SK-N-SH (cell line): ENCODE results near the gene TIE1. TPM values are rescaled to one million over a fixed set of nuclear protein-coding genes. Genes with fewer than 3 reads are reported as not detected.

Experiments
- CTCF ChIA-PET: fragments of 300-600, 350-600 bp; formaldehyde crosslinking; extraction: SDS; loops from one replicate; lab custom pipeline; 2021; lab: Yijun Ruan, JAX
- POLR2A ChIA-PET: fragments of 350-600 bp; sonication (Branson Sonifier 250); formaldehyde crosslinking; extraction: SDS; loops from one replicate; lab custom pipeline; 2020; ENCODE audit warnings: antibody characterized with exemption, inconsistent platforms; lab: Yijun Ruan, JAX
- DNase-seq: peaks from one replicate; pipeline ENCODE4 v3.0.0; 2012
- H2AFZ ChIP-seq: fragments of 200-600 bp; sonication (generic); 2 replicates; pipeline ENCODE4 v1.8.1; 2016; ENCODE audit warnings: antibody characterized with exemption, mild to moderate bottlenecking, low read depth
- H3F3A ChIP-seq: fragments of 200-600 bp; sonication (generic); replicated peaks from 2 replicates; pipeline ENCODE3; 2016; ENCODE audit warnings: antibody characterized with exemption, mild to moderate bottlenecking; ENCODE audit not compliant: insufficient read depth
- H3K27ac ChIP-seq, 2 experiments: fragments of 200-500 bp in 1 of 2; fragments of 200-600 bp in 1 of 2; sonication (Bioruptor generic) in 1 of 2; sonication (generic), shearing (Covaris generic) in 1 of 2; 2 replicates each; pipeline versions ENCODE4 v1.5.1 to v1.6.1; 2014 to 2016; ENCODE audit warnings: low read depth in 2 of 2, inconsistent platforms in 1 of 2, low read length in 1 of 2, mild to moderate bottlenecking in 1 of 2, mixed read lengths in 1 of 2
- H3K27me3 ChIP-seq: fragments of 200-600 bp; sonication (generic), shearing (Covaris generic); 2 replicates; pipeline ENCODE4 v1.6.1; 2016; ENCODE audit warnings: mixed run types; ENCODE audit not compliant: insufficient read depth
- H3K36me3 ChIP-seq, 2 experiments: fragments of 200-500 bp in 1 of 2; fragments of 200-600 bp in 1 of 2; sonication (Bioruptor generic) in 1 of 2; sonication (generic) in 1 of 2; replicated peaks in 1 of 2; 2 replicates each; pipeline versions ENCODE3 to v1.5.1; 2014 to 2016; ENCODE audit warnings: low read length in 1 of 2, mild to moderate bottlenecking in 1 of 2; ENCODE audit not compliant: insufficient read depth in 2 of 2, control insufficient read depth in 1 of 2
- H3K4me1 ChIP-seq, 2 experiments: fragments of 200-500 bp in 1 of 2; fragments of 200-600 bp in 1 of 2; sonication (Bioruptor generic) in 1 of 2; sonication (generic), shearing (Covaris generic) in 1 of 2; 2 replicates each; pipeline versions ENCODE4 v1.5.1 to v1.6.1; 2014 to 2016; ENCODE audit warnings: low read depth in 1 of 2, low read length in 1 of 2, mixed run types in 1 of 2; ENCODE audit not compliant: insufficient read depth in 2 of 2, control insufficient read depth in 1 of 2
- H3K4me2 ChIP-seq: fragments of 200-600 bp; sonication (generic), shearing (Covaris generic); 2 replicates; pipeline ENCODE4 v1.6.1; 2017; ENCODE audit warnings: mixed run types
- H3K4me3 ChIP-seq, 2 experiments: fragments of 200-500 bp in 1 of 2; fragments of 200-600 bp in 1 of 2; sonication (Bioruptor generic) in 1 of 2; sonication (generic), shearing (Covaris generic) in 1 of 2; 2 replicates each; pipeline versions ENCODE4 v1.5.1 to v1.8.1; 2014 to 2016; ENCODE audit warnings: low read depth in 2 of 2, inconsistent platforms in 1 of 2, low read length in 1 of 2, mild to moderate bottlenecking in 1 of 2, mixed read lengths in 1 of 2, moderate library complexity in 1 of 2
- H3K79me2 ChIP-seq: fragments of 200-600 bp; sonication (generic); 2 replicates; pipeline ENCODE4 v1.8.1; 2017; ENCODE audit warnings: mild to moderate bottlenecking; ENCODE audit not compliant: insufficient read depth
- H3K9ac ChIP-seq: fragments of 200-600 bp; sonication (generic); 2 replicates; pipeline ENCODE4 v1.6.1; 2017; ENCODE audit warnings: mixed run types
- H3K9me2 ChIP-seq: fragments of 200-600 bp; sonication (generic); 2 replicates; pipeline ENCODE4 v1.6.1; 2017; ENCODE audit warnings: mixed run types
- H3K9me3 ChIP-seq: fragments of 200-600 bp; sonication (generic); 2 replicates; pipeline ENCODE4 v1.6.1; 2017; ENCODE audit warnings: mixed run types, mild to moderate bottlenecking, moderate library complexity
- H4K20me1 ChIP-seq: fragments of 200-600 bp; sonication (generic); 2 replicates; pipeline ENCODE4 v1.6.1; 2017; ENCODE audit warnings: mild to moderate bottlenecking, mixed run types; ENCODE audit not compliant: insufficient read depth
- FOSL2 ChIP-seq: IDR thresholded peaks from 2 replicates; pipeline ENCODE4 v1.4.0; 2012; ENCODE audit warnings: low read depth, mild to moderate bottlenecking, moderate library complexity, borderline replicate concordance
- FOXM1 ChIP-seq: IDR thresholded peaks from 2 replicates; pipeline ENCODE4 v1.4.0; 2012; ENCODE audit warnings: low read depth, mild to moderate bottlenecking
- GATA2 ChIP-seq: sonication (generic); formaldehyde crosslinking; IDR thresholded peaks from 2 replicates; pipeline ENCODE4 v1.5.0; 2020; ENCODE audit warnings: mild to moderate bottlenecking, missing genetic modification reagents
- JUND ChIP-seq: IDR thresholded peaks from 2 replicates; pipeline ENCODE4 v1.4.0; 2012
- MEF2A ChIP-seq: IDR thresholded peaks from 2 replicates; pipeline ENCODE4 v1.4.0; 2012; ENCODE audit warnings: low read depth, borderline replicate concordance
- NFIC ChIP-seq: IDR thresholded peaks from 2 replicates; pipeline ENCODE4 v1.4.0; 2012; ENCODE audit warnings: borderline replicate concordance
- NRF1 ChIP-seq: IDR thresholded peaks from 2 replicates; pipeline ENCODE4 v1.6.1; 2012; ENCODE audit warnings: low read depth, mild to moderate bottlenecking, low read length
- POLR2AphosphoS5 ChIP-seq: IDR thresholded peaks from 2 replicates; pipeline ENCODE4 v1.6.1; 2012; ENCODE audit warnings: low read depth, low read length
- SIN3A ChIP-seq: IDR thresholded peaks from 2 replicates; pipeline ENCODE4 v1.6.1; 2012; ENCODE audit warnings: low read depth, mild to moderate bottlenecking, low read length, moderate library complexity, borderline replicate concordance
- SMC3 ChIP-seq: IDR thresholded peaks from 2 replicates; pipeline ENCODE4 v1.6.1; 2012; ENCODE audit warnings: low read depth, low read length, improper control_type of control experiment
- TEAD4 ChIP-seq: IDR thresholded peaks from 2 replicates; pipeline ENCODE4 v1.4.0; 2012; ENCODE audit warnings: mild to moderate bottlenecking, borderline replicate concordance; ENCODE audit not compliant: insufficient read depth
- WGBS: methylation state at CpG from one replicate; pipeline ENCODE4 v1.1.6; 2017; ENCODE audit warnings: low lambda C conversion rate; 5-methylcytosine and 5-hydroxymethylcytosine counted together
- polyA plus RNA-seq, 3 experiments: library from polyadenylated mRNA; depleted of rRNA; stranded (reverse); fragments of >200 nt; gene quantifications; 2 replicates each; pipeline ENCODE4 v1.2.3, GENCODE V29; 2012
- TF ChIP-seq, protein P1 (sequence below): fragments of 150-350 bp; IDR thresholded peaks from 2 replicates; pipeline ENCODE4 v1.6.1; 2016; ENCODE audit warnings: mild to moderate bottlenecking, low read depth, low read length
- TF ChIP-seq, protein P2 (sequence below): fragments of 150-350 bp; IDR thresholded peaks from 2 replicates; pipeline ENCODE4 v1.6.1; 2017; ENCODE audit warnings: antibody characterized with exemption, low read length, low read depth, borderline replicate concordance
- TF ChIP-seq, protein P3 (sequence below): IDR thresholded peaks from 2 replicates; pipeline ENCODE4 v1.4.0; 2012; ENCODE audit warnings: low read depth
- TF ChIP-seq, protein P4 (sequence below): IDR thresholded peaks from 2 replicates; pipeline ENCODE4; 2012

TIE1 gene
- polyA plus RNA-seq, 1 of the 3 experiments (the other 2 are of a cell fraction) = 1.6 TPM

DNA sequence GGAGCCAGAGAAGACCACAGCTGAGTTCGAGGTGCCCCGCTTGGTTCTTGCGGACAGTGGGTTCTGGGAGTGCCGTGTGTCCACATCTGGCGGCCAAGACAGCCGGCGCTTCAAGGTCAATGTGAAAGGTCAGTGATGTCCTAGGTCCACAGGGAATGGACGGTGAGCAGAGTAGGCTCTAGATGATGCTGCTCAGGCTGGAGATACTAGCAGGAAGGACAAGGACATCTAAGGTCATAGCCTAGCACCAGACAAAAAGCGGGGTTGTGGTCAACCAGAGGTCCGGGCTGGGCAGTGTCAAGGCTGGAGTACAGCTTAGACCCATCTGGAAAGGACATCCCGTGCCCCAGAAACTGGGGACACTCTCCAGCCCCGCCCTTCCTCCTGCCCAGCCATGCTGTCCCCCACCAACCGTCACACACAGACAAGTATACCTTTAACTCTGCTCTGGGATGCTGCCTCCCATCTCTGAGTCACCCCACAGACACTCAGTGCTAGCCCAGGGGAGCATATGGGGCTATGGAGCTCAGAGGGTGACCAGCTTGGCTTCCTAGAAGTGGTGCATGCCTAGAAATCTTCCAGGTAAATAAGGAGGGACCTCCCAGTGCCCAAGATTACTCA is 8.7 kb downstream of the TIE1 start:
- POLR2A ChIA-PET = no interaction called here
- WGBS = 42% methylated on average over 5 of the region's 13 CpGs
- Histone ChIP-seq H4K20me1 (no peaks in the 10 kb centered on the region), H2AFZ (no peak overlapping the region), H3K4me2 (no peak overlapping the region), H3K27ac (no peak overlapping the region), H3K9me3 (no peaks in the 10 kb centered on the region), H3K4me1 (no peaks in the 10 kb centered on the region), H3K27me3 (no peaks in the 10 kb centered on the region), H3F3A (no peaks in the 10 kb centered on the region)
- TF ChIP-seq FOXM1 = no peak
- TF ChIP-seq TEAD4 = no peak
- TF ChIP-seq, all 33 proteins: peak for 0
- Histone ChIP-seq H3K36me3 (no peaks in the 10 kb centered on the region), H3K9me2 (no peaks in the 10 kb centered on the region), H3K9ac (no peak overlapping the region), H3K79me2 (no peaks in the 10 kb centered on the region), H3K4me3 (no peak overlapping the region)
- CTCF ChIA-PET = interaction anchor here (1.0 kb wide), 1 partner anchor 82 kb away, joined by 3 read pairs; no protein-coding TSS in a partner anchor
- no peak for DNase-seq

DNA sequence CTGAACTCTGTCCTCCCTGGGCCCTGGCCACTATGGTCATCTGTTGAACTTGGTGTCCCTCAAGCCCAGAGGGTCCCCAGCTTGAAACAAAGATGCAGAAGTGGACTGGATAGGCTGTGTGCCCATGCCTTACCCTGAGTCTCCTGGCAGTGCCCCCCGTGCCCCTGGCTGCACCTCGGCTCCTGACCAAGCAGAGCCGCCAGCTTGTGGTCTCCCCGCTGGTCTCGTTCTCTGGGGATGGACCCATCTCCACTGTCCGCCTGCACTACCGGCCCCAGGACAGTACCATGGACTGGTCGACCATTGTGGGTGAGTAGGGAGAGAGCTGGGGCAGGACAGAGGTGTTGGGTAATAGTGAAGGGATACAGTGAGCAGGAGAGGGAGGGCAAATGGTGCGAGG is 10.7 kb downstream of the TIE1 start:
- WGBS = 39% methylated on average over 6 of the region's 9 CpGs
- no peak overlapping the region for H3K4me2 ChIP-seq
- no peaks in the 10 kb centered on the region for H4K20me1 ChIP-seq
- no peaks in the 10 kb centered on the region for H3K9me2 ChIP-seq
- no peaks in the 10 kb centered on the region for H3K79me2 ChIP-seq
- no peak for DNase-seq
- no peaks in the 10 kb centered on the region for H3K36me3 ChIP-seq
- H3K27me3 ChIP-seq = no peaks in the 10 kb centered on the region
- no peaks in the 10 kb centered on the region for H3K4me1 ChIP-seq
- no peak overlapping the region for H3K27ac ChIP-seq
- POLR2A ChIA-PET = no interaction called here
- H3K4me3 ChIP-seq = no peak overlapping the region
- H3K9ac ChIP-seq = no peak overlapping the region
- H3K9me3 ChIP-seq = no peaks in the 10 kb centered on the region
- H3F3A ChIP-seq = no peaks in the 10 kb centered on the region
- CTCF ChIA-PET = no interaction called here
- TF ChIP-seq FOXM1 = no peak
- TF ChIP-seq, protein P1, sequence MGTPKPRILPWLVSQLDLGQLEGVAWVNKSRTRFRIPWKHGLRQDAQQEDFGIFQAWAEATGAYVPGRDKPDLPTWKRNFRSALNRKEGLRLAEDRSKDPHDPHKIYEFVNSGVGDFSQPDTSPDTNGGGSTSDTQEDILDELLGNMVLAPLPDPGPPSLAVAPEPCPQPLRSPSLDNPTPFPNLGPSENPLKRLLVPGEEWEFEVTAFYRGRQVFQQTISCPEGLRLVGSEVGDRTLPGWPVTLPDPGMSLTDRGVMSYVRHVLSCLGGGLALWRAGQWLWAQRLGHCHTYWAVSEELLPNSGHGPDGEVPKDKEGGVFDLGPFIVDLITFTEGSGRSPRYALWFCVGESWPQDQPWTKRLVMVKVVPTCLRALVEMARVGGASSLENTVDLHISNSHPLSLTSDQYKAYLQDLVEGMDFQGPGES = no peak
- TF ChIP-seq SMC3 = no peak
- TF ChIP-seq NFIC = no peak
- TF ChIP-seq, protein P2, sequence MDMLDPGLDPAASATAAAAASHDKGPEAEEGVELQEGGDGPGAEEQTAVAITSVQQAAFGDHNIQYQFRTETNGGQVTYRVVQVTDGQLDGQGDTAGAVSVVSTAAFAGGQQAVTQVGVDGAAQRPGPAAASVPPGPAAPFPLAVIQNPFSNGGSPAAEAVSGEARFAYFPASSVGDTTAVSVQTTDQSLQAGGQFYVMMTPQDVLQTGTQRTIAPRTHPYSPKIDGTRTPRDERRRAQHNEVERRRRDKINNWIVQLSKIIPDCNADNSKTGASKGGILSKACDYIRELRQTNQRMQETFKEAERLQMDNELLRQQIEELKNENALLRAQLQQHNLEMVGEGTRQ = no peak
- TF ChIP-seq, protein P3, sequence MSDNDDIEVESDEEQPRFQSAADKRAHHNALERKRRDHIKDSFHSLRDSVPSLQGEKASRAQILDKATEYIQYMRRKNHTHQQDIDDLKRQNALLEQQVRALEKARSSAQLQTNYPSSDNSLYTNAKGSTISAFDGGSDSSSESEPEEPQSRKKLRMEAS = no peak
- no peak for TF ChIP-seq NRF1
- no peak overlapping the region for H2AFZ ChIP-seq

DNA sequence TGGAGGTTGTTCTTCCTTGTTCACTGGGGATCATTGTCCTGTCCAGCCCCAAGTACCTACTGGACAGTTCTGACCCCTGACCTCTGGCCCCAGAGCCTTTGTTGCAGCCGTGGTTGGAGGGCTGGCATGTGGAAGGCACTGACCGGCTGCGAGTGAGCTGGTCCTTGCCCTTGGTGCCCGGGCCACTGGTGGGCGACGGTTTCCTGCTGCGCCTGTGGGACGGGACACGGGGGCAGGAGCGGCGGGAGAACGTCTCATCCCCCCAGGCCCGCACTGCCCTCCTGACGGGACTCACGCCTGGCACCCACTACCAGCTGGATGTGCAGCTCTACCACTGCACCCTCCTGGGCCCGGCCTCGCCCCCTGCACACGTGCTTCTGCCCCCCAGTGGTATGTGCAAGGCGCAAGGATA is 11.4 kb downstream of the TIE1 start:
- no peaks in the 10 kb centered on the region for H3K4me1 ChIP-seq
- no peak overlapping the region for H3K4me3 ChIP-seq
- TF ChIP-seq, protein P4, sequence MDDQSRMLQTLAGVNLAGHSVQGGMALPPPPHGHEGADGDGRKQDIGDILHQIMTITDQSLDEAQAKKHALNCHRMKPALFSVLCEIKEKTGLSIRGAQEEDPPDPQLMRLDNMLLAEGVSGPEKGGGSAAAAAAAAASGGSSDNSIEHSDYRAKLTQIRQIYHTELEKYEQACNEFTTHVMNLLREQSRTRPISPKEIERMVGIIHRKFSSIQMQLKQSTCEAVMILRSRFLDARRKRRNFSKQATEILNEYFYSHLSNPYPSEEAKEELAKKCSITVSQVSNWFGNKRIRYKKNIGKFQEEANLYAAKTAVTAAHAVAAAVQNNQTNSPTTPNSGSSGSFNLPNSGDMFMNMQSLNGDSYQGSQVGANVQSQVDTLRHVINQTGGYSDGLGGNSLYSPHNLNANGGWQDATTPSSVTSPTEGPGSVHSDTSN = no peak
- no peak for TF ChIP-seq JUND
- TF ChIP-seq MEF2A = no peak
- TF ChIP-seq FOXM1 = no peak
- no peak for TF ChIP-seq TEAD4
- no peak for TF ChIP-seq POLR2AphosphoS5
- TF ChIP-seq GATA2 = no peak
- no peak for TF ChIP-seq SIN3A
- no peak for TF ChIP-seq FOSL2
- TF ChIP-seq NFIC = no peak
- H3K4me2 ChIP-seq = no peak overlapping the region
- no peak for DNase-seq
- ChIA-PET POLR2A (no interaction called here), CTCF (no interaction called here)
- no peaks in the 10 kb centered on the region for H3K9me3 ChIP-seq
- H4K20me1 ChIP-seq = no peaks in the 10 kb centered on the region
- no peak overlapping the region for H3K9ac ChIP-seq
- WGBS = 73% methylated on average over 9 of the region's 19 CpGs
- no peak overlapping the region for H2AFZ ChIP-seq
- H3K27me3 ChIP-seq = no peaks in the 10 kb centered on the region
- H3K36me3 ChIP-seq = no peaks in the 10 kb centered on the region
- H3F3A ChIP-seq = no peaks in the 10 kb centered on the region
- H3K79me2 ChIP-seq = no peaks in the 10 kb centered on the region
- no peaks in the 10 kb centered on the region for H3K9me2 ChIP-seq
- no peak overlapping the region for H3K27ac ChIP-seq
